ENCODE results near the gene TPRX1.
"Not testable (repeated sequence)": the region's sequence is repeated elsewhere in the genome, so short reads cannot be mapped to it uniquely, and the experiment has no call there.

Gene TPRX1

GRCh38 chr19:47804451-47804850, at the start of gene TPRX1:
Gene TPRX1, minus strand, starts transcription at chr19:47804551. Its CDS starts 12 bp downstream, at chr19:47804539.
- DNase-seq (ENCODE audit: low read depth in 2 of 2), result not testable (repeated sequence)

GRCh38 chr19:47853003-47853402, 48.7 kb upstream of the TPRX1 start:
- no peak for DNase-seq (ENCODE audit: low read depth in 2 of 2)

- peak; percentile 10 to 29 for DNase-seq (ENCODE audit: low read depth in 2 of 2)
Measured at GRCh38 chr19:47848823-47849473, 44.6 kb upstream of the TPRX1 start.

GRCh38 chr19:47848425-47848822, 44.1 kb upstream of the TPRX1 start:
- DNase-seq (ENCODE audit: low read depth in 2 of 2), result no peak

- DNase-seq (ENCODE audit: low read depth in 2 of 2), result no peak
Measured at GRCh38 chr19:47842941-47843340, 38.6 kb upstream of the TPRX1 start.

GRCh38 chr19:47839913-47840312, 35.6 kb upstream of the TPRX1 start:
- no peak for DNase-seq (ENCODE audit: low read depth in 2 of 2)

GRCh38 chr19:47839411-47839810, 35.1 kb upstream of the TPRX1 start:
- DNase-seq (ENCODE audit: low read depth in 2 of 2), result no peak

- no peak for DNase-seq (ENCODE audit: low read depth in 2 of 2)
Measured at GRCh38 chr19:47836038-47836437, 31.7 kb upstream of the TPRX1 start.

- DNase-seq (ENCODE audit: low read depth in 2 of 2), result no peak
Measured at GRCh38 chr19:47832723-47833122, 28.4 kb upstream of the TPRX1 start.

GRCh38 chr19:47826800-47827199, 22.4 kb upstream of the TPRX1 start:
- DNase-seq (ENCODE audit: low read depth in 2 of 2), result no peak

GRCh38 chr19:47824396-47824795, 20.0 kb upstream of the TPRX1 start:
- DNase-seq (ENCODE audit: low read depth in 2 of 2), result no peak

- DNase-seq (ENCODE audit: low read depth in 2 of 2), result no peak
Measured at GRCh38 chr19:47821460-47822020, 17.2 kb upstream of the TPRX1 start, which contains the start of gene CRX. Gene CRX, plus strand, starts transcription at chr19:47821937. Its CDS starts 12,507 bp downstream, at chr19:47834444.

- DNase-seq (ENCODE audit: low read depth in 2 of 2), result no peak
Measured at GRCh38 chr19:47820410-47820809, 16.1 kb upstream of the TPRX1 start.

- no peak for DNase-seq (ENCODE audit: low read depth in 2 of 2)
Measured at GRCh38 chr19:47819858-47820257, 15.5 kb upstream of the TPRX1 start.

GRCh38 chr19:47818221-47818620, 13.9 kb upstream of the TPRX1 start:
- DNase-seq (ENCODE audit: low read depth in 2 of 2), result not testable (repeated sequence)

GRCh38 chr19:47816270-47816669, 11.9 kb upstream of the TPRX1 start:
- not testable (repeated sequence) for DNase-seq (ENCODE audit: low read depth in 2 of 2)

- DNase-seq (ENCODE audit: low read depth in 2 of 2), result no peak
Measured at GRCh38 chr19:47813995-47814328, 9.6 kb upstream of the TPRX1 start.

- peak; percentile 78 to 81 for DNase-seq (ENCODE audit: low read depth in 2 of 2)
Measured at GRCh38 chr19:47813304-47813994, 9.1 kb upstream of the TPRX1 start.

GRCh38 chr19:47806435-47806834, 2.1 kb upstream of the TPRX1 start:
- DNase-seq (ENCODE audit: low read depth in 2 of 2), result no peak

- DNase-seq (ENCODE audit: low read depth in 2 of 2), result no peak
Measured at GRCh38 chr19:47805313-47805712, 962 bp upstream of the TPRX1 start.

GRCh38 chr19:47803671-47804070, 680 bp downstream of the TPRX1 start:
- not testable (repeated sequence) for DNase-seq (ENCODE audit: low read depth in 2 of 2)

GRCh38 chr19:47803148-47803547, 1.2 kb downstream of the TPRX1 start:
- DNase-seq (ENCODE audit: low read depth in 2 of 2), result not testable (repeated sequence)

GRCh38 chr19:47802521-47803043, 1.8 kb downstream of the TPRX1 start:
- DNase-seq (ENCODE audit: low read depth in 2 of 2), result no peak
